Smooth muscle cell (in vitro differentiated cells): Measurements from ENCODE around the gene RPS19. TPM values are rescaled to one million over a fixed set of nuclear protein-coding genes. Genes with fewer than 3 reads are reported as not detected.

Experiments used
- DNase-seq: peaks from one replicate; lab custom pipeline; 2025; ENCODE audit not compliant: unreplicated experiment; lab: John Stamatoyannopoulos, UW
- H2AFZ ChIP-seq: fragments of 200-600 bp; sonication (generic); 2 replicates; pipeline ENCODE4 v1.6.0; 2016; ENCODE audit warnings: antibody characterized with exemption, low read depth, mild to moderate bottlenecking
- H3F3A ChIP-seq: fragments of 200-600 bp; sonication (generic); 2 replicates; pipeline ENCODE4 v1.6.0; 2017; ENCODE audit warnings: antibody characterized with exemption, low read depth
- H3K27ac ChIP-seq: fragments of 200-600 bp; sonication (generic); 2 replicates; pipeline ENCODE4 v1.5.1; 2016; ENCODE audit warnings: low read depth, mild to moderate bottlenecking
- H3K27me3 ChIP-seq: fragments of 200-600 bp; sonication (generic); 2 replicates; pipeline ENCODE4 v1.6.1; 2016; ENCODE audit warnings: low read depth, mild to moderate bottlenecking
- H3K36me3 ChIP-seq: fragments of 200-600 bp; sonication (generic); 2 replicates; pipeline ENCODE4 v1.5.1; 2016; ENCODE audit warnings: low read depth
- H3K4me1 ChIP-seq: fragments of 200-600 bp; sonication (generic); 2 replicates; pipeline ENCODE4 v1.5.1; 2016; ENCODE audit warnings: low read depth
- H3K4me2 ChIP-seq: fragments of 200-600 bp; sonication (generic); 2 replicates; pipeline ENCODE4 v1.6.0; 2016; ENCODE audit warnings: mild to moderate bottlenecking
- H3K4me3 ChIP-seq: fragments of 200-600 bp; sonication (generic); 2 replicates; pipeline ENCODE4 v1.5.1; 2016; ENCODE audit warnings: mild to moderate bottlenecking
- H3K79me2 ChIP-seq: fragments of 200-600 bp; sonication (generic); 2 replicates; pipeline ENCODE4 v1.6.0; 2016; ENCODE audit warnings: low read depth, mild to moderate bottlenecking
- H3K9ac ChIP-seq: fragments of 200-600 bp; sonication (generic); 2 replicates; pipeline ENCODE4 v1.6.0; 2016; ENCODE audit warnings: low read depth
- H3K9me3 ChIP-seq: fragments of 200-600 bp; sonication (generic); replicated peaks from 2 replicates; pipeline ENCODE4 v1.5.1; 2016; ENCODE audit warnings: low read depth
- H4K20me1 ChIP-seq: fragments of 200-600 bp; sonication (generic); 2 replicates; pipeline ENCODE4 v1.6.0; 2016; ENCODE audit warnings: low read depth
- WGBS: methylation state at CpG from one replicate; pipeline ENCODE4 v1.1.7; 2016; ENCODE audit warnings: low lambda C conversion rate; 5-methylcytosine and 5-hydroxymethylcytosine counted together
- polyA plus RNA-seq: library from polyadenylated mRNA; unstranded; fragments of >200 nt; fragmentation: Nextera tagmentation; extraction: Ambion mirVana; gene quantifications from 2 replicates; pipeline ENCODE4 v1.2.1, GENCODE V29; 2016
- total RNA-seq: library from RNA; depleted of rRNA; stranded (reverse); fragments of >200 nt; gene quantifications from 2 replicates; pipeline ENCODE4 v1.2.3, GENCODE V29; 2014
- TF ChIP-seq, protein P1 (sequence below): fragments of 200-600 bp; sonication (generic); IDR thresholded peaks from 2 replicates; pipeline ENCODE4 v1.5.1; 2017; ENCODE audit warnings: borderline replicate concordance, mild to moderate bottlenecking, antibody characterized with exemption; ENCODE audit not compliant: insufficient read depth, poor library complexity, severe bottlenecking

Gene RPS19
- total and polyA plus RNA-seq, 2 experiments from 2014 or later: 1,345 to 2,105 TPM

GRCh38 chr19:41883821-41884733 lies 24.0 kb downstream of the RPS19 start:
- peak overlapping the region; percentile 75 for H3K9ac ChIP-seq
- peaks cover 17% of the 10 kb centered on the region for H3F3A ChIP-seq

GRCh38 chr19:41886761-41887710 lies 27.0 kb downstream of the RPS19 start:
- H3F3A ChIP-seq: peaks cover 17% of the 10 kb centered on the region
- H3K9me3 ChIP-seq: no peaks in the 10 kb centered on the region
- H3K79me2 ChIP-seq: peaks cover 23% of the 10 kb centered on the region
- no peak overlapping the region for H2AFZ ChIP-seq
- H3K4me2 ChIP-seq: peak overlapping the region; percentile 63
- TF ChIP-seq, protein P1, sequence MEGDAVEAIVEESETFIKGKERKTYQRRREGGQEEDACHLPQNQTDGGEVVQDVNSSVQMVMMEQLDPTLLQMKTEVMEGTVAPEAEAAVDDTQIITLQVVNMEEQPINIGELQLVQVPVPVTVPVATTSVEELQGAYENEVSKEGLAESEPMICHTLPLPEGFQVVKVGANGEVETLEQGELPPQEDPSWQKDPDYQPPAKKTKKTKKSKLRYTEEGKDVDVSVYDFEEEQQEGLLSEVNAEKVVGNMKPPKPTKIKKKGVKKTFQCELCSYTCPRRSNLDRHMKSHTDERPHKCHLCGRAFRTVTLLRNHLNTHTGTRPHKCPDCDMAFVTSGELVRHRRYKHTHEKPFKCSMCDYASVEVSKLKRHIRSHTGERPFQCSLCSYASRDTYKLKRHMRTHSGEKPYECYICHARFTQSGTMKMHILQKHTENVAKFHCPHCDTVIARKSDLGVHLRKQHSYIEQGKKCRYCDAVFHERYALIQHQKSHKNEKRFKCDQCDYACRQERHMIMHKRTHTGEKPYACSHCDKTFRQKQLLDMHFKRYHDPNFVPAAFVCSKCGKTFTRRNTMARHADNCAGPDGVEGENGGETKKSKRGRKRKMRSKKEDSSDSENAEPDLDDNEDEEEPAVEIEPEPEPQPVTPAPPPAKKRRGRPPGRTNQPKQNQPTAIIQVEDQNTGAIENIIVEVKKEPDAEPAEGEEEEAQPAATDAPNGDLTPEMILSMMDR: no peak
- no peaks in the 10 kb centered on the region for H3K27me3 ChIP-seq
- peak overlapping the region; percentile 83 for H3K27ac ChIP-seq
- H3K9ac ChIP-seq: peak overlapping the region; percentile 44
- DNase-seq: no peak
- no peaks in the 10 kb centered on the region for H3K4me1 ChIP-seq
- peaks cover 46% of the 10 kb centered on the region for H4K20me1 ChIP-seq
- no peak overlapping the region for H3K4me3 ChIP-seq
- WGBS: 65% methylated on average over 12 of the region's 13 CpGs
- H3K36me3 ChIP-seq: no peaks in the 10 kb centered on the region

More at GRCh38 chr19:41883821-41884733, 24.0 kb downstream of the RPS19 start:
- H3K4me1 ChIP-seq: no peaks in the 10 kb centered on the region
- peak overlapping the region; percentile 88 for H2AFZ ChIP-seq
- H3K79me2 ChIP-seq: peaks cover 23% of the 10 kb centered on the region
- H4K20me1 ChIP-seq: peaks cover 17% of the 10 kb centered on the region
- peak overlapping the region; percentile 83 for H3K4me3 ChIP-seq
- under 1% methylated on average over 59 of the region's 66 CpGs for WGBS
- no peaks in the 10 kb centered on the region for H3K27me3 ChIP-seq
- no peak overlapping the region for H3K27ac ChIP-seq
- H3K36me3 ChIP-seq: no peaks in the 10 kb centered on the region
- peak overlapping the region; percentile 96 for H3K4me2 ChIP-seq
- peak; percentile 68 for DNase-seq
- TF ChIP-seq, protein P1: no peak
- no peaks in the 10 kb centered on the region for H3K9me3 ChIP-seq

- H3K27me3 ChIP-seq: no peaks in the 10 kb centered on the region
- 48% methylated on average over 16 of the region's 17 CpGs for WGBS
- peak overlapping the region; percentile 83 for H3K27ac ChIP-seq
- no peak for DNase-seq
- peak overlapping the region; percentile 44 for H3K9ac ChIP-seq
- H3F3A ChIP-seq: peaks cover 10% of the 10 kb centered on the region
- no peak overlapping the region for H2AFZ ChIP-seq
- peak overlapping the region; percentile 63 for H3K4me2 ChIP-seq
- no peaks in the 10 kb centered on the region for H3K4me1 ChIP-seq
- H3K9me3 ChIP-seq: no peaks in the 10 kb centered on the region
- H3K79me2 ChIP-seq: peaks cover 23% of the 10 kb centered on the region
- TF ChIP-seq, protein P1: peak; percentile 16
- H3K4me3 ChIP-seq: no peak overlapping the region
- no peaks in the 10 kb centered on the region for H3K36me3 ChIP-seq
- H4K20me1 ChIP-seq: peaks cover 54% of the 10 kb centered on the region
Measured at GRCh38 chr19:41887711-41888382, 27.8 kb downstream of the RPS19 start.
